ENCODE results near the gene GARIN5B. TPM values are rescaled to one million over a fixed set of nuclear protein-coding genes. Genes with fewer than 3 reads are reported as not detected.

GARIN5B gene
- total and polyA plus RNA-seq, 12 donors: not detected

- intact Hi-C loops (cut with DNase I): loop anchor here in 8 of 10 donors (2.0 to 10.0 kb wide), 3 partner anchors 46 to 82 kb away; partner anchors contain the start of gene KMT5C (in 1 of the 8)
- peak in 1 of 2 donors; percentile 44 for DNase-seq
- no peaks in the 10 kb centered on the region for H3K9me3 ChIP-seq
- H3K36me3 ChIP-seq: peaks cover 0 to 29% (median 25%) of the 10 kb centered on the region in 9 donors
- H3K4me1 ChIP-seq: peaks cover 27 to 49% (median 44%) of the 10 kb centered on the region in 9 donors
- TF ChIP-seq CTCF (IDR thresholded peaks at IDR 0.05): peak in 1 of 9 donors; percentile 5
- WGBS, 2 donors: 21 to 22% methylated on average over 67 to 72 of the region's 72 CpGs
- peak within 1 kb of the TSS; percentile 77 to 97 (median 91) for H3K27ac ChIP-seq
- ATAC-seq: peak in 1 of 8 donors; percentile 5
- H3K4me3 ChIP-seq: peak within 1 kb of the TSS; percentile 18 to 99 (median 80)
- no peaks in the 10 kb centered on the region for H3K27me3 ChIP-seq
Observed at GRCh38 chr19:55384131-55384919, 21.3 kb upstream of the GARIN5B start, which contains the start of gene TMEM238. Gene TMEM238 (minus strand): TSS chr19:55384292. CDS start chr19:55384259, 33 bp downstream.

GRCh38 chr19:55383279-55384130, 20.4 kb upstream of the GARIN5B start:
- Histone ChIP-seq H3K4me1 (peaks cover 26 to 41% (median 39%) of the 10 kb centered on the region in 9 donors), H3K4me3 (peak overlapping the region in 9 of 10 donors; percentile 74 to 99 (median 81)), H3K27me3 (peaks cover 0 to under 1% (median 0%) of the 10 kb centered on the region in 7 donors), H3K27ac (peak overlapping the region; percentile 77 to 97 (median 91)), H3K9me3 (no peaks in the 10 kb centered on the region), H3K36me3 (peaks cover 0 to 21% (median 17%) of the 10 kb centered on the region in 9 donors)
- peak in 6 of 9 donors; percentile 7 to 58 (median 34) for TF ChIP-seq CTCF (IDR thresholded peaks at IDR 0.05)
- WGBS, 2 donors: 4 to 6% methylated on average over 70 to 88 of the region's 88 CpGs
- ATAC-seq: peak in 2 of 8 donors; percentile 4 to 6
- peak; percentile 39 to 59 for DNase-seq
- intact Hi-C loops (cut with DNase I): loop anchor here in 9 of 10 donors (2.0 to 10.0 kb wide), 5 partner anchors 43 to 81 kb away; partner anchors contain the start of gene KMT5C (in 1 of the 9)

- 98 to 99% methylated on average over 3 of the region's 3 CpGs for WGBS, 2 donors
- H3K4me3 ChIP-seq: no peak overlapping the region
Observed at GRCh38 chr19:55382522-55383054, 19.5 kb upstream of the GARIN5B start.

More at GRCh38 chr19:55382522-55383054, 19.5 kb upstream of the GARIN5B start:
- H3K9me3 ChIP-seq: no peaks in the 10 kb centered on the region
- H3K4me1 ChIP-seq: peaks cover 18 to 35% (median 30%) of the 10 kb centered on the region in 9 donors
- peaks cover 0 to 10% (median 4%) of the 10 kb centered on the region in 7 donors for H3K27me3 ChIP-seq
- TF ChIP-seq CTCF (IDR thresholded peaks at IDR 0.05): no peak
- no peak overlapping the region for H3K27ac ChIP-seq
- peaks cover 0 to 11% (median 8%) of the 10 kb centered on the region in 9 donors for H3K36me3 ChIP-seq
- no peak for ATAC-seq
- no peak for DNase-seq
- intact Hi-C loops (cut with DNase I): loop anchor here in 9 of 10 donors (2.0 to 10.0 kb wide), 4 partner anchors 42 to 80 kb away; no protein-coding TSS in a partner anchor

Data from heart right ventricle (tissue), 16 donors.